Skeletal muscle satellite cell (primary cell): ENCODE data around the gene STOM.
"Not testable (repeated sequence)": the region's sequence is repeated elsewhere in the genome, so short reads cannot be mapped to it uniquely, and the experiment has no call there.

ENCODE experiments used
- H3K27me3 ChIP-seq: 2 replicates; pipeline ENCODE4 v1.7.0; 2013; ENCODE audit warnings: low read length; ENCODE audit not compliant: control insufficient read depth, insufficient read depth
- H3K36me3 ChIP-seq: 2 replicates; pipeline ENCODE4 v1.7.0; 2013; ENCODE audit warnings: mild to moderate bottlenecking, control low read depth, low read length; ENCODE audit not compliant: insufficient read depth
- H3K4me1 ChIP-seq: 2 replicates; pipeline ENCODE4 v1.7.0; 2013; ENCODE audit warnings: low read length; ENCODE audit not compliant: control insufficient read depth, insufficient read depth
- H3K4me2 ChIP-seq: 2 replicates; pipeline ENCODE4 v1.7.0; 2013; ENCODE audit warnings: mild to moderate bottlenecking, low read length
- H3K4me3 ChIP-seq: 2 replicates; pipeline ENCODE4 v1.7.0; 2013; ENCODE audit warnings: low read length
- H3K9ac ChIP-seq: 2 replicates; pipeline ENCODE4 v1.7.0; 2013; ENCODE audit warnings: mild to moderate bottlenecking, low read depth, low read length, moderate library complexity
- H3K9me3 ChIP-seq: replicated peaks from 2 replicates; pipeline ENCODE4 v1.7.0; 2013; ENCODE audit warnings: mild to moderate bottlenecking, control low read depth, low read length

Gene STOM

GRCh38 chr9:121296213-121297127 is 73.6 kb downstream of the STOM start:
- H3K27me3 ChIP-seq = no peaks in the 10 kb centered on the region
- H3K9me3 ChIP-seq = no peaks in the 10 kb centered on the region
- no peak overlapping the region for H3K4me2 ChIP-seq
- peaks cover 38% of the 10 kb centered on the region for H3K4me1 ChIP-seq
- H3K9ac ChIP-seq = no peak overlapping the region
- H3K36me3 ChIP-seq = peaks cover 29% of the 10 kb centered on the region
- H3K4me3 ChIP-seq = no peak overlapping the region

DNA sequence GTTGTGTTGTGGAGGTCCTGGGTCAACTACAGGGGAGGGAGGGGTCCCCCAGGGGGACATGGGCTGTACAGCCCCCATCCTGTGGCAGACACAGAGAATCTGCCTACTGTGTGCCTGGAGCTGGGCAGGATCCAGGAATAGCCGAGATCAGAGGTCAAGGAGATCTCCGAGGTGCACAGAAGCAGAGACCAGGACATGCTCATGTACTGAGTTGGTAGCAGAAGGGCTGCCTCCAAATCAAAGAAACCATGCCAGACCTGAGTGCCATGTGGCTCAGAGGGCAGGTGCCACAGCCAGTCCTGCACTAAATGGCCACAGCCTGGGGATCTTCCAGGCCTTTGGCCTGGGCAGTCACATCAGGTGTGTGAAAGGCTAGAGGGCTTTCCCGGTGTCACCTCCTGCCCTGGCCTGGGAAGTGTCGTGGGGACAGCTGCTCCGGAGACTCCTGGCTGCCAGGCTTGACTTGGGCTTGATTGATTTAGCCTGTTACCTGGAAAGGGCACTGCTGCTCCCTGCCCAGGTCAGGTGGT is 74.3 kb downstream of the STOM start:
- H3K9ac ChIP-seq = no peak overlapping the region
- peaks cover 29% of the 10 kb centered on the region for H3K36me3 ChIP-seq
- no peaks in the 10 kb centered on the region for H3K27me3 ChIP-seq
- no peak overlapping the region for H3K4me3 ChIP-seq
- no peaks in the 10 kb centered on the region for H3K9me3 ChIP-seq
- H3K4me1 ChIP-seq = peaks cover 38% of the 10 kb centered on the region
- H3K4me2 ChIP-seq = no peak overlapping the region

GRCh38 chr9:121294866-121295661 is 75.0 kb downstream of the STOM start:
- Histone ChIP-seq H3K9ac (no peak overlapping the region), H3K4me3 (no peak overlapping the region), H3K36me3 (peaks cover 29% of the 10 kb centered on the region), H3K4me1 (peaks cover 33% of the 10 kb centered on the region), H3K4me2 (no peak overlapping the region), H3K9me3 (no peaks in the 10 kb centered on the region), H3K27me3 (no peaks in the 10 kb centered on the region)

GRCh38 chr9:121294151-121294743 is 75.8 kb downstream of the STOM start:
- H3K4me2 ChIP-seq = no peak overlapping the region
- no peaks in the 10 kb centered on the region for H3K27me3 ChIP-seq
- no peaks in the 10 kb centered on the region for H3K9me3 ChIP-seq
- peaks cover 34% of the 10 kb centered on the region for H3K4me1 ChIP-seq
- no peak overlapping the region for H3K9ac ChIP-seq
- H3K4me3 ChIP-seq = no peak overlapping the region
- peaks cover 29% of the 10 kb centered on the region for H3K36me3 ChIP-seq

DNA sequence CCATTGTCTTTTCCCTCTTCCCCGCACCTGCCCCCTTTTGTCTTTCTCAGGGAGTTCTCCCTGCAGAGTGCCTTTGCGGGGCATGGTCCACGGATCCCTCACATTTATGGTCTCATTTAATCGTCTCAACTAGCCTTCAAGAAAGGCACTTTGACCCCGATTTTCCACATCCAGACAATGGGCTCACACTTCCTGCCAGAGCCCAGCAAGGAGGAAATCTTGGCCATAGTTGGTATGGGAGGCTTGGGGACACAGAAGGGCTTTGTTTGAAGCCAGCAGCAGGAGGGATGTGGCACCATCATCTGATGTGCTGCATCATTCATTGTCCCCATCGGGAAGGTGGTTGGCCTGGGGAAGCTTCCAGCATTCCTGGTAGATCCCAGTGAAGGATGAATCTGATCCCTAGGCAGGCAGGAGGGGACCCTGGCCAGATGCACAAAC is 77.2 kb downstream of the STOM start:
- no peak overlapping the region for H3K4me2 ChIP-seq
- H3K4me3 ChIP-seq = no peak overlapping the region
- H3K9me3 ChIP-seq = no peaks in the 10 kb centered on the region
- no peaks in the 10 kb centered on the region for H3K27me3 ChIP-seq
- no peak overlapping the region for H3K9ac ChIP-seq
- peaks cover 36% of the 10 kb centered on the region for H3K4me1 ChIP-seq
- H3K36me3 ChIP-seq = peaks cover 39% of the 10 kb centered on the region

- H3K36me3 ChIP-seq = peaks cover 41% of the 10 kb centered on the region
- H3K4me1 ChIP-seq = peaks cover 43% of the 10 kb centered on the region
- H3K9ac ChIP-seq = no peak overlapping the region
- H3K4me3 ChIP-seq = no peak overlapping the region
- no peaks in the 10 kb centered on the region for H3K27me3 ChIP-seq
- H3K9me3 ChIP-seq = no peaks in the 10 kb centered on the region
- H3K4me2 ChIP-seq = no peak overlapping the region
These were observed 78.0 kb downstream of the STOM start for GRCh38 chr9:121292051-121292450.

- H3K27me3 ChIP-seq, H3K9me3 ChIP-seq, H3K4me2 ChIP-seq, H3K4me3 ChIP-seq, H3K9ac ChIP-seq: not testable (repeated sequence)
- Histone ChIP-seq H3K36me3 (peaks cover 41% of the 10 kb centered on the region), H3K4me1 (peaks cover 45% of the 10 kb centered on the region)
These were observed 78.5 kb downstream of the STOM start for GRCh38 chr9:121291536-121291935.

- H3K36me3 ChIP-seq = peaks cover 31% of the 10 kb centered on the region
- peaks cover 53% of the 10 kb centered on the region for H3K4me1 ChIP-seq
- H3K4me3 ChIP-seq = no peak overlapping the region
- no peaks in the 10 kb centered on the region for H3K27me3 ChIP-seq
- peak overlapping the region; percentile 57 for H3K4me2 ChIP-seq
- H3K9me3 ChIP-seq = no peaks in the 10 kb centered on the region
- H3K9ac ChIP-seq = no peak overlapping the region
These were observed 80.2 kb downstream of the STOM start for GRCh38 chr9:121289772-121290370.

GRCh38 chr9:121289026-121289771 is 80.9 kb downstream of the STOM start:
- peak overlapping the region; percentile 60 for H3K9ac ChIP-seq
- no peaks in the 10 kb centered on the region for H3K9me3 ChIP-seq
- no peaks in the 10 kb centered on the region for H3K27me3 ChIP-seq
- H3K4me1 ChIP-seq = peaks cover 55% of the 10 kb centered on the region
- peaks cover 33% of the 10 kb centered on the region for H3K36me3 ChIP-seq
- peak overlapping the region; percentile 2 for H3K4me3 ChIP-seq
- H3K4me2 ChIP-seq = peak overlapping the region; percentile 57
